ENCODE results near the gene NMUR1. TPM values are rescaled to one million over a fixed set of nuclear protein-coding genes. Genes with fewer than 3 reads are reported as not detected.

Gene NMUR1
- total and polyA plus RNA-seq, 5 donors = 0.50 to 1.9 (median 1.0) TPM

DNA sequence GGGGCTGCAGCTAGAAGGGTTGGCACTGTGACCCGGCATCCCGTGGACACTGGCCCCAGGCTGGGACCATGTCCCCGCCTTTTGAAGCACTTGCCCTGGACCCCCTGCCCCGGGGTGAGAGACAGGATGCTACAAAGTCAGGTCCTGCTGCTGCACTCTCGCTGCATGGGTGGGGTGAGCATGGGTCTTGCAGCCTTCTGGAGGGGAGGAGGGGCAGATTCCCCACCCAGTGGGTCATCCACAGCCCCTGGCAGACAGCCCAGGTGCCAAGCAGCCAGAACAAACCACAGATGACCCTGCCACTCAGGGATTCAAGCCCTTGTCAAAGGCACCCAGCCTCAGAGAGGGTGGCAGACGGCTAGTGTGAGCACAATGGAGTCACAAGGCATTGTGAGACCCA is 5.7 kb upstream of the NMUR1 start:
- DNase-seq (peak in 2 of 3 donors; percentile 71 to 79), ATAC-seq (peak; percentile 43 to 53)
- 56% methylated on average over 6 of the region's 6 CpGs for WGBS

GRCh38 chr2:231533777-231534125 is 3.5 kb upstream of the NMUR1 start:
- 93% methylated on average over 7 of the region's 7 CpGs for WGBS
- H3K9me3 ChIP-seq (ENCODE audit: control insufficient read depth, low read length) = no peaks in the 10 kb centered on the region
- no peak for DNase-seq
- no peak for ATAC-seq
- no peak overlapping the region for H3K4me3 ChIP-seq (ENCODE audit: low read length)
- no peak overlapping the region for H3K27ac ChIP-seq (ENCODE audit: low read length)
- no peaks in the 10 kb centered on the region for H3K4me1 ChIP-seq (ENCODE audit: control insufficient read depth, insufficient read depth, low read length)
- no peaks in the 10 kb centered on the region for H3K27me3 ChIP-seq (ENCODE audit: control insufficient read depth, insufficient read depth)
- intact Hi-C loops (cut with DNase I) = no loop called here

More for the DNA sequence above, 5.7 kb upstream of the NMUR1 start:
- H3K4me3 ChIP-seq (ENCODE audit: low read length) = no peak overlapping the region
- H3K27me3 ChIP-seq (ENCODE audit: control insufficient read depth, insufficient read depth) = no peaks in the 10 kb centered on the region
- no peaks in the 10 kb centered on the region for H3K4me1 ChIP-seq (ENCODE audit: control insufficient read depth, insufficient read depth, low read length)
- peak overlapping the region; percentile 47 for H3K27ac ChIP-seq (ENCODE audit: low read length)
- no peaks in the 10 kb centered on the region for H3K9me3 ChIP-seq (ENCODE audit: control insufficient read depth, low read length)
- intact Hi-C loops (cut with DNase I) = no loop called here

DNA sequence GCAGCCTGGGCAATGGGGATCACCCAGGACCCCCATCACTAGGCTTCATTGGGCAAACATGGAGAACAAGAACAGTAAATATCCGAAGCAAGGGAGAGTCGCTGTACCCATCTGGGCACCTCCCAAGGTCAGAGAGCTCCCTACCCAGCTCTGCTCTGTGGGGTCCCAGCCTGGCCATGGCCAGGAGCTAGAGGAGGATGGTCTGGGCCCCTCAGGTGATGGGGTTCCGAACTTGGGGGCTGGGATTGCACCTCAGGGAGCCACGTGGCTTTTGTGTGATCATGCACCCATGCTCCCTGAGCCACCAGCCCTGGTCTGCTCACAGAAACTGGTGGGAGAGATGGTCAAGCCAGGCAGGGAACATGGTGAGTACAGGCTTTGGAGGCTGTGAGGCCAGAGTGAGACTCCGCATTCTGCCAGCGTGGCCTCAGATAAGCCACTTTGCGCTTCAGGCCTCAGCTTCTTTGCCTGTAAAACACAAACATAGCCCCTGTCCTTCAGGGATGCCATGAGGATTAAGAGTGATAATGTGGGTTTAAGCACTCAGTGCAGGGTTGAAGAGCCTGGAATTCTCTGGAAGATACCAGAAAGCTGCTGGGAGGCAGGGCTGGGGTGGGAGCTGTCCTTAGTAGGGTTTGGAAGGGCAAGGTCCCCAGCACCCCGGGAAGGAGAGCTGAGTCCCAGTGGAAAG is 3.0 kb upstream of the NMUR1 start:
- Histone ChIP-seq H3K27me3 (ENCODE audit: control insufficient read depth, insufficient read depth) (no peaks in the 10 kb centered on the region), H3K27ac (ENCODE audit: low read length) (no peak overlapping the region), H3K9me3 (ENCODE audit: control insufficient read depth, low read length) (no peaks in the 10 kb centered on the region), H3K4me1 (ENCODE audit: control insufficient read depth, insufficient read depth, low read length) (no peaks in the 10 kb centered on the region), H3K4me3 (ENCODE audit: low read length) (no peak overlapping the region)
- no peak for ATAC-seq
- intact Hi-C loops (cut with DNase I) = no loop called here
- no peak for DNase-seq
- 85% methylated on average over 8 of the region's 8 CpGs for WGBS

GRCh38 chr2:231532756-231533035 is 2.5 kb upstream of the NMUR1 start:
- Histone ChIP-seq H3K4me3 (ENCODE audit: low read length) (no peak overlapping the region), H3K9me3 (ENCODE audit: control insufficient read depth, low read length) (no peaks in the 10 kb centered on the region), H3K4me1 (ENCODE audit: control insufficient read depth, insufficient read depth, low read length) (no peaks in the 10 kb centered on the region), H3K27ac (ENCODE audit: low read length) (no peak overlapping the region), H3K27me3 (ENCODE audit: control insufficient read depth, insufficient read depth) (no peaks in the 10 kb centered on the region)
- intact Hi-C loops (cut with DNase I) = no loop called here
- WGBS = 93% methylated on average over 4 of the region's 4 CpGs
- ATAC-seq (no peak), DNase-seq (no peak)

GRCh38 chr2:231531883-231532755 is 1.9 kb upstream of the NMUR1 start:
- no peaks in the 10 kb centered on the region for H3K27me3 ChIP-seq (ENCODE audit: control insufficient read depth, insufficient read depth)
- no peaks in the 10 kb centered on the region for H3K4me1 ChIP-seq (ENCODE audit: control insufficient read depth, insufficient read depth, low read length)
- no peak overlapping the region for H3K4me3 ChIP-seq (ENCODE audit: low read length)
- WGBS = 89% methylated on average over 16 of the region's 16 CpGs
- no peak overlapping the region for H3K27ac ChIP-seq (ENCODE audit: low read length)
- DNase-seq = no peak
- intact Hi-C loops (cut with DNase I) = no loop called here
- no peaks in the 10 kb centered on the region for H3K9me3 ChIP-seq (ENCODE audit: control insufficient read depth, low read length)
- no peak for ATAC-seq

DNA sequence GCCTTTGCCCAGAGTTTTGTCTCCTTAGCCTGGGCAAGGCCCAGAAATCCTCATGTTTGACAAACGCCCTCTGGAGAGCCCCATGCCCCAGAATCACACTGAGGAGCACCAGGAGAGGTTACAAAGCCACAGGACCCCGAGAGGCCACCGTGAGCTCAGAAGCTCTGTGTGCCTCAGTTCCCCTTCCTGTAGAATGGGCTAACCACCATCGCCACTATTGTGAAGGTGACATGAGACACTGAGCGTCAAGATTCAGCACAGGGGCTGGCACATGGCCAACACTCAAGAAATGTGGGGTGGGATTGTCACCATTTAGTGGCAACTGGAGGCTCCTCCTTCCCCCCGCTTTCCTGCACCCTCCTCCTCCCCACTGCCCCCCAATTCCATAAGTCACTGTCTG is 1.2 kb upstream of the NMUR1 start:
- 91% methylated on average over 6 of the region's 6 CpGs for WGBS
- Histone ChIP-seq H3K4me1 (ENCODE audit: control insufficient read depth, insufficient read depth, low read length) (no peaks in the 10 kb centered on the region), H3K27ac (ENCODE audit: low read length) (no peak overlapping the region), H3K27me3 (ENCODE audit: control insufficient read depth, insufficient read depth) (no peaks in the 10 kb centered on the region), H3K4me3 (ENCODE audit: low read length) (no peak overlapping the region), H3K9me3 (ENCODE audit: control insufficient read depth, low read length) (no peaks in the 10 kb centered on the region)
- ATAC-seq = no peak
- intact Hi-C loops (cut with DNase I) = no loop called here
- DNase-seq = no peak

DNA sequence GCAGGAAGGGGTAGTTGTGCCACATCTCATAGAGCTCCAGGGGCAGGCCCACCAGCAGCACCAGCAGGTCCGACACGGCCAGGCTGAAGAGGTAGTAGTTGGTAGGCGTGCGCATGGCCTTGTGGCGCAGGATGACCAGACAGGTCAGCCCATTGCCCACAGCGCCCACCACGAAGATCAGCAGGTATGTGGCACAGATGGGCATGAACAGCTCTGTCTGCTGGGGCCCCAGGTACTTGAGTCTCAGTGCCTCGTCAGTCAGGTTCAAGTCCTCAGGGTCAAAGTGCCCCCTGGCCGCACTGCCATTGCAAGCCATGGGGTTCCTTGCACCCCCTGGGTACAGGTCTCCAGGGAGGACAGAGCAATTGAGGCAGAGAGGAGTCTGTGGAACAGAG is 1.6 kb downstream of the NMUR1 start:
- Histone ChIP-seq H3K4me1 (ENCODE audit: control insufficient read depth, insufficient read depth, low read length) (peaks cover 3% of the 10 kb centered on the region), H3K27me3 (ENCODE audit: control insufficient read depth, insufficient read depth) (no peaks in the 10 kb centered on the region), H3K27ac (ENCODE audit: low read length) (no peak overlapping the region), H3K9me3 (ENCODE audit: control insufficient read depth, low read length) (no peaks in the 10 kb centered on the region), H3K4me3 (ENCODE audit: low read length) (no peak overlapping the region)
- intact Hi-C loops (cut with DNase I) = no loop called here
- DNase-seq (peak in 1 of 3 donors; percentile 56), ATAC-seq (no peak)
- 98% methylated on average over 9 of the region's 9 CpGs for WGBS

DNA sequence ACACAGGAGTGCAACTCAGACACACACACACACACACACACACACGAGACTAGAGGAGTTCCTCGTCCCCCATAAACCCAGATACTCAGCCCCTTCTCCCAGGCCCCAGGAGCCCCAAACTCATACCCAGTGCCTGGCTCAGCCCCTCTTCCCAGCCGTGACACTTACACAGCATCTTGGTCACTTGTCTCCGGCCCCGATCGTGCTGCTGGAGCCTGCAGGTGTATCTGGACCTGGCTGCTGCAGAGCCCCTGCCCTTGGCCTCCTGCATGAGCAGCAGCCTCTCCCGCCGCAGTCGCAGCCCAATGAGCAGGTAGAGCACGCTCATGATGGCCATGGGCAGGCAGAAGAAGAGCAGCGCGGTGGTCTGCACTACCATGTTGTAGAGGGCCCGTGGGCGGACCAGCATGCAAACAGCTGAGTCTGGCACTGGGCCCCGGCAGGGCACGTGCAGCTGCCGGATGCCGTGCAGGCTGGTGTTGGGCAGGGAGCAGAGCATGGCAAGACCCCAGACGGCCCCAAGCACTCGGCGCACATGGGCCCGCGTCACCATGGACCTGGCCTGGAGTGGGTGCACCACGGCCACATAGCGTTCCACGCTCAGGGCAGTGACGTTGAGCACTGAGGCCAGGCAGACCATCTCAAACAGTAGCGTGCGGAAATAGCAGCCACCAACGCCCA is 2.1 kb downstream of the NMUR1 start:
- DNase-seq = peak in 1 of 3 donors; percentile 56
- no peak overlapping the region for H3K4me3 ChIP-seq (ENCODE audit: low read length)
- intact Hi-C loops (cut with DNase I) = no loop called here
- WGBS = 94% methylated on average over 30 of the region's 30 CpGs
- no peaks in the 10 kb centered on the region for H3K9me3 ChIP-seq (ENCODE audit: control insufficient read depth, low read length)
- H3K27ac ChIP-seq (ENCODE audit: low read length) = no peak overlapping the region
- H3K4me1 ChIP-seq (ENCODE audit: control insufficient read depth, insufficient read depth, low read length) = peaks cover 5% of the 10 kb centered on the region
- ATAC-seq = no peak
- no peaks in the 10 kb centered on the region for H3K27me3 ChIP-seq (ENCODE audit: control insufficient read depth, insufficient read depth)

DNA sequence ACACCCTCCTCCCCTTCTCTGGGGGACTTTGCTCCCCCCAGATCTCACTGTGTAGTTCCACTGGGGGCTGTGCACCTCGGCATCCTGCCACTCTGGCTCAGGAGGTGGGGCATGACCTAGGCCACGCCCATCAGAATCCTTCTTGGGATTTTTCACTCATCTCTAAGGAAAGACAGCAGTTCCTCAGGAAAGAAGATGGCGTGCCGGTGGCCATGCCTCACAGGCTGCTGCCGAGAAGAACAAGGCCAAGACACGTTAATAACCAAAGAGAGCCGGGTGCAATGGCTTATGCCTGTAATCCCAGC is 3.2 kb downstream of the NMUR1 start:
- DNase-seq (no peak), ATAC-seq (no peak)
- Histone ChIP-seq H3K4me1 (ENCODE audit: control insufficient read depth, insufficient read depth, low read length) (peaks cover 5% of the 10 kb centered on the region), H3K27ac (ENCODE audit: low read length) (no peak overlapping the region), H3K9me3 (ENCODE audit: control insufficient read depth, low read length) (no peaks in the 10 kb centered on the region), H3K27me3 (ENCODE audit: control insufficient read depth, insufficient read depth) (no peaks in the 10 kb centered on the region), H3K4me3 (ENCODE audit: low read length) (no peak overlapping the region)
- WGBS = 84% methylated on average over 7 of the region's 7 CpGs
- intact Hi-C loops (cut with DNase I) = no loop called here

- WGBS = 89% methylated on average over 16 of the region's 16 CpGs
- intact Hi-C loops (cut with DNase I) = no loop called here
- no peak for ATAC-seq
Measured at GRCh38 chr2:231526341-231527090, 3.7 kb downstream of the NMUR1 start.

More at GRCh38 chr2:231526341-231527090, 3.7 kb downstream of the NMUR1 start:
- no peaks in the 10 kb centered on the region for H3K27me3 ChIP-seq (ENCODE audit: control insufficient read depth, insufficient read depth)
- H3K4me1 ChIP-seq (ENCODE audit: control insufficient read depth, insufficient read depth, low read length) = peaks cover 5% of the 10 kb centered on the region
- H3K27ac ChIP-seq (ENCODE audit: low read length) = no peak overlapping the region
- no peaks in the 10 kb centered on the region for H3K9me3 ChIP-seq (ENCODE audit: control insufficient read depth, low read length)
- DNase-seq = no peak
- no peak overlapping the region for H3K4me3 ChIP-seq (ENCODE audit: low read length)

All from right cardiac atrium (tissue), 5 donors.